GM12873 (cell line): ENCODE results near the gene NOS3.

Experiments
- TF ChIP-seq, protein P1 (sequence below): IDR thresholded peaks from 2 replicates; pipeline ENCODE4 v1.5.1; 2012; ENCODE audit warnings: low read depth, mild to moderate bottlenecking, moderate library complexity, low read length, control low read depth; ENCODE audit not compliant: insufficient read depth; ENCODE audit errors: missing control alignments

The NOS3 gene

DNA sequence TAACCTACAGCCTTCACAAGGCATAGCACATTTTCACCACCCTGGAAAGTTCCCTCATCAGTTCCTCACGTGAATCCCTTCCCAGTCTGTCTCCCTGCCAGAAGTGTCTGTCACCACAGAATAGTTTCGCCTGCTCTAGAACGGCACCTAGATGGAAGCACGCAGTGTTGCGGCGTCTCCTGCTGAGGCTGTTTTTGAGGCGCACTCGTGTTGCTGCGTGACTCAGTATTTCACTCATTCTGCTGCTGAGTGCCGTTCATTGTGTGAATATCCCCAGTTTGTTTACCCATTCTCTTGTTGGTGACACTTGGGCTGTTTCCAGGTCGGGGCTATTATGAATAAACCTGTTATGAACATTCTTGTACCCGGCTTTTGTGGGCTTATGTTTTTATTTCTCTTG is 12.8 kb downstream of the NOS3 start:
- TF ChIP-seq, protein P1, sequence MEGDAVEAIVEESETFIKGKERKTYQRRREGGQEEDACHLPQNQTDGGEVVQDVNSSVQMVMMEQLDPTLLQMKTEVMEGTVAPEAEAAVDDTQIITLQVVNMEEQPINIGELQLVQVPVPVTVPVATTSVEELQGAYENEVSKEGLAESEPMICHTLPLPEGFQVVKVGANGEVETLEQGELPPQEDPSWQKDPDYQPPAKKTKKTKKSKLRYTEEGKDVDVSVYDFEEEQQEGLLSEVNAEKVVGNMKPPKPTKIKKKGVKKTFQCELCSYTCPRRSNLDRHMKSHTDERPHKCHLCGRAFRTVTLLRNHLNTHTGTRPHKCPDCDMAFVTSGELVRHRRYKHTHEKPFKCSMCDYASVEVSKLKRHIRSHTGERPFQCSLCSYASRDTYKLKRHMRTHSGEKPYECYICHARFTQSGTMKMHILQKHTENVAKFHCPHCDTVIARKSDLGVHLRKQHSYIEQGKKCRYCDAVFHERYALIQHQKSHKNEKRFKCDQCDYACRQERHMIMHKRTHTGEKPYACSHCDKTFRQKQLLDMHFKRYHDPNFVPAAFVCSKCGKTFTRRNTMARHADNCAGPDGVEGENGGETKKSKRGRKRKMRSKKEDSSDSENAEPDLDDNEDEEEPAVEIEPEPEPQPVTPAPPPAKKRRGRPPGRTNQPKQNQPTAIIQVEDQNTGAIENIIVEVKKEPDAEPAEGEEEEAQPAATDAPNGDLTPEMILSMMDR = no peak

DNA sequence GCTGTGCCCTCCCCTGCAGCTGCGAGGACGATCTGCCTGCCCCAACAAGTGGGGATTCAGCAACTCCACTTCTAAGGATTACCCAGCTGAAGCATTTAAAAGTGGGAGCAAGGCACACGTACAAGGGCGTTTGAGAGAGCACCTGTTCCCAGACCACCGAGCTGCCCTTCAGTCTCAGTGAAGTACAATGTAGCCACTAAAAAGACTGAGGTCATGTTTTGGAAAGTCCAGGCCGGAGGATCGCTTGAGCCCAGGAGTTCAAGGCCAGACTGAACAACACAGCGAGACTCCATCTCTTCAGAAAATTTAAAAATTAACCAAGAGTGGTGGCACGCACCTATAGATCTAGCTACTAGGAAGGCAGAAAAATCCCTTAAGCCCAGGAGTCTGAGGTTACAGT is 14.7 kb downstream of the NOS3 start:
- TF ChIP-seq, protein P1 = no peak

DNA sequence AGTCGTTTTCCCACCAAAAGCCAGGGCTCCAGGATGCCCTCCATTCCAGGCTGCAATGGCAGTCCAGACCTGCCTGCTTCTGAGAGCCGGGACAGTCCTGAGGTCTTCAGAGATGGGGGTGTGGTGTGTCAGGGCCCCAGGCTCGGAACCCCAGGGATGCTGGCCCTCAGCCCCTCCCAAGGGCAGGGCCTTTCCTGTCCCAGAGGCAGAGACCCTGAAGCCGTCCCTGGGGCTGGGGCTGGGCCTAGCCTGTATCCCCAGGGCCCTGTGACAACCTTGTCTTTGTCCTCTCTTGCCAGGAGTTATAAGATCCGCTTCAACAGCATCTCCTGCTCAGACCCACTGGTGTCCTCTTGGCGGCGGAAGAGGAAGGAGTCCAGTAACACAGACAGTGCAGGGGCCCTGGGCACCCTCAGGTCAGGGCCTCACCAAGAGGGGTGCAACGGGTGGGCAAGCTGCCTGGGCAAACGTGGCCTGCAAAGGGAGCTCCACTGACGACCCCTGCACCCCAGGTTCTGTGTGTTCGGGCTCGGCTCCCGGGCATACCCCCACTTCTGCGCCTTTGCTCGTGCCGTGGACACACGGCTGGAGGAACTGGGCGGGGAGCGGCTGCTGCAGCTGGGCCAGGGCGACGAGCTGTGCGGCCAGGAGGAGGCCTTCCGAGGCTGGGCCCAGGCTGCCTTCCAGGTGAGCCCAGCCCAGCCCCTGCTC is 15.9 kb downstream of the NOS3 start:
- TF ChIP-seq, protein P1 = no peak

DNA sequence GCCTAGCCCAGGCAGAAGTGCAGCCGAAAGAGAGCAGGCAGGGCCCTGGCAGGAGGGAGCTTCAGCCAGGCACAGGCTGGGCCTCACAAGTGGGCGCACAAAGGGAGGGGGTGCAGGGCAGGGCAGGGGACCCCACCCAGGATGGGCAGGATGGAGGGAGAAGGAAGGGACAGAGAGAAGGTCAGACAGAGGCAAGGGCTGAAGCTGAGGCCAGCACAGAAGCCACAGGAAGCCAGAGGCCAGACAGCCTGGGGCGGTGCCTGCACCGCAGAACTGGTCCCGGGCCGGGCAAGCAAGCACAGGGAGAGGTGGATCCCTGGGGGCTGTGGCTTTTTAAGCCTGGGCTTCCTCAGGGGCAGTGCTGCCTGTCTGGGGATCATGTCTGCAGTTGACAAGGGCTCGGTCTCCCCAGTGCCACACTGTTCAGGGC is 16.7 kb downstream of the NOS3 start:
- TF ChIP-seq, protein P1 = no peak

DNA sequence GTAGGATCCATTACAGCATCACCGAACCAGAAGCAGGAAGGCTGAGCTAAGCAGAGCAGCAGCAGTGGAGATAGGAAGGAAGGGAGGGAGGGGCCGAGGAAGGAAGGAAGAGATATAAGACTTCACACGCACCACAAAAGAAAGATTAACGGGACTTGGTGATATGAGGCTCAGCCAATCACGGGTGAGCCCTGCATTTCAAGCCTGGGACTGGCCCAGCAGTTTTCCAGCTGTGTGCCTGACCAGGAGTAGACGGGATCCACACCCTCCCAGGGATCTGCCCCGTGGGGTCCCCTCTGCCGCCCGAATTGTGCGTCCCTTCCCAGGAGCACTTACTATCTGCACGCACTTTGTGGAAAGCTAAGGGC is 17.3 kb downstream of the NOS3 start:
- TF ChIP-seq, protein P1 = no peak

DNA sequence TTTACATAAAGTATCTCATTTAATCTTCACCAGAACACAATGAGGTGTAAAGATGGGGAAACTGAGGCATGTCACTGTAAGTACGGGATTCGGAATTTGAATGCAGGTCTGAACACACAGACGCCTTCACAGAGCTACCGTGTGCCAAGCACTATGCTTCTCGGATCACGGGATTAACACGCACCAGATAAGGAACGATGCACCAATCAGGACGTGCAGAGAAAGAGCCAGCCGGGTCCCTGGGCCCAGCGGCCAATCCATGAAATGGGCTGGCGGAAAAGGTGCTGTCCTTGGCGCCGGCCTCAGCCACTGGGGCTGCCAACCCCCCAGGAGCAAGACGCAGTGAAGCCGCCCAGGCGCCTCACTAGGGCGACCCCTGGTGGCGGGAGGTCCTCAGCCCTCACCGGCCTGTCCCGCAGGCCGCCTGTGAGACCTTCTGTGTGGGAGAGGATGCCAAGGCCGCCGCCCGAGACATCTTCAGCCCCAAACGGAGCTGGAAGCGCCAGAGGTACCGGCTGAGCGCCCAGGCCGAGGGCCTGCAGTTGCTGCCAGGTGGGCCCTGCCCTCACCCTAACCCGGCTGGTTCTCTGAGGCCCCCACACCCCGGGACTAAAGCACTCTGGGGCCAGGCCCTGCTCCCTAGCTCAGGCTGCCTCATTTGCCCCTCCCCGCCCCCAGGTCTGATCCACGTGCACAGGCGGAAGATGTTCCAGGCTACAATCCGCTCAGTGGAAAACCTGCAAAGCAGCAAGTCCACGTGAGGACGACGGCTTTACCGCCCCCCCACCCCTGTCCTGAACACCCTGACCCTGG is 17.9 kb downstream of the NOS3 start:
- TF ChIP-seq, protein P1 = peak; percentile 91

DNA sequence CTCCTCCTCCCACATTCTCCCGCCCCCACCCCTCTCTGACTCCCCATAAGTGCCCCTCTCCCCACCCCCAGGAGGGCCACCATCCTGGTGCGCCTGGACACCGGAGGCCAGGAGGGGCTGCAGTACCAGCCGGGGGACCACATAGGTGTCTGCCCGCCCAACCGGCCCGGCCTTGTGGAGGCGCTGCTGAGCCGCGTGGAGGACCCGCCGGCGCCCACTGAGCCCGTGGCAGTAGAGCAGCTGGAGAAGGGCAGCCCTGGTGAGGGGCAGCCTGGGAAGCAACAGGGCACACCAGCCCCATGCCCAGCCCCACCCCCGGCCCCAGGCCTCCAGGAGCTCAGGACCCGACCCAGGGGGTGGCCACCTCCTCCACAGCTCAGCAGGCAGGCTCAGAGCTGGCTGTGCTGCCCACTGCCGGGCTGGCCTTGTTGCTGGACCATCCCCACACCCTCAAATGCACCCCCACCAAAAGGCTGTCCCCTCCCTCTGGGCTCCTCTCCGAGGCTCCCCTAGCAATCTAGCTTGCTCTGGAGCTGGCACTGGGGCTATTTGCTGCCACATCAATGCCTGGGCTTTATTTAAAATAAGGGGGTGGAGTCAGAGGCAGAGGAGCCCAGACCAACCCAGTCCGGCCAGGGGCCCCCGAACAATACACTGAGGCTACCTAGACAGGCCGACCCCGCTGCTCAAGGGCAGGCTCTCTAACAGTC is 18.7 kb downstream of the NOS3 start:
- TF ChIP-seq, protein P1 = no peak
